Choroid plexus epithelial cell (primary cell): ENCODE results near the gene PDE5A.
A peak's percentile ranks its signal among the peaks of the same experiment; 100 is the strongest.
"Not testable (repeated sequence)": the region's sequence is repeated elsewhere in the genome, so short reads cannot be mapped to it uniquely, and the experiment has no call there.

Experiments
- DNase-seq: peaks from one replicate; pipeline ENCODE4 v3.0.0-alpha.2; 2010; ENCODE audit warnings: low read depth
- H3K4me3 ChIP-seq: 2 replicates; pipeline ENCODE4 v1.5.1; 2011; ENCODE audit warnings: low read depth, mild to moderate bottlenecking, control low read depth, low read length, moderate library complexity
- CTCF ChIP-seq: conservative IDR thresholded peaks from 2 replicates; pipeline ENCODE4 v1.5.1; 2011; ENCODE audit warnings: low read depth, mild to moderate bottlenecking, control low read depth, inconsistent platforms, low read length, moderate library complexity

The PDE5A gene

DNA sequence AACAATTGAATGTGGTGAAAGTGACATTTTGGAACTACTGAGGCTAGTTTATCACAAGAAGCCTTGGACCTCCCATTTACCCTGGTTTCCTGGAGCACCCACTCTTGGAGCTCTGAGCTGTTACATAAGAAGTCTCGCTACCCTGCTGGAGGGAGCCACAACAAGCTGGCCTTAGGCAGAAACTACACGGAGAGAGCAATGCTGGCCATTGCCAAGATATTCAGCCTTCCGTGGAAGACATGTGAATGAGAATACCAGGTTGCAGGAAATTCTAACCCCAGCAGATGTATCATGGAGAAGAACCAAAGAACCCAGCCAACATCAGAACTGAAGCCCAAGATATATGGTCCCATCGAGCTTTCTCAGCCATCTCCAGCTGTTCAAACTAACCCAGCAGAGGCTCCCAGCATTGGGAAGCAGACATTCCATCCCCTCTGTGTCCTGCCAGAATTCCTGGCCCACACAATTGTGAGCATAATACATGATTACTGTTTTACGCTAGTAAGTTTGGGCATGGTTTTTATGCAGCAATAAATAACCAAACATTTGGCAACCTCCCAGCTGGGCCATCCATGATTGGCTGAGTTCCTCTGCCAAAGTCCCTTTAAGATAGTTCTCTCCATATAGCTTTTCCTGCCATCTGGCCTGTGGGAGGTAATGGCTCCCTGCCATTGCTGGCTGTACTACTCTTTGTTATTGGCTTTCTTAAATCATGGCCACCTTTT is 17.9 kb upstream of the PDE5A start:
- DNase-seq: no peak
- no peak for TF ChIP-seq CTCF
- no peak overlapping the region for H3K4me3 ChIP-seq

GRCh38 chr4:119643306-119644042 is 14.9 kb upstream of the PDE5A start:
- no peak for TF ChIP-seq CTCF
- peak; percentile 19 for DNase-seq
- H3K4me3 ChIP-seq: no peak overlapping the region

DNA sequence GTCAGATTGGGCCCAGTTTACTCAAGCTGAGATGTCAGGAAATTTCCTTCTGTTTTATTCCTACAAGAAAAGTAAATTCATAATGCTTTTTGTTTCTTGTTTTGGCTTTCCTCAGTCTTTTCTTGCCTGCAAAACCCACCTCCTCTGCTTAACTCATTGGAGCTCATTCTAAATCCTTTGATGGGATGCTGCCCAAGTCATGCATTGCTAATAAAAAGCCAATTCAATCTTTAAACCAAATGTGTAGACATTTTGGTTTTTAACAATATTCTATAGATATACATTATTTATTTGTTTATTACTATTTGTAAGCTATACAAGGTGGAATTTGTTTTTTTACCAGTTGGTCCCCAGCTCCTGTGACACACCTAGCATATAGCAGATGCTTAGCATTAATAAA is 13.2 kb upstream of the PDE5A start:
- TF ChIP-seq CTCF: no peak
- DNase-seq: no peak
- no peak overlapping the region for H3K4me3 ChIP-seq

DNA sequence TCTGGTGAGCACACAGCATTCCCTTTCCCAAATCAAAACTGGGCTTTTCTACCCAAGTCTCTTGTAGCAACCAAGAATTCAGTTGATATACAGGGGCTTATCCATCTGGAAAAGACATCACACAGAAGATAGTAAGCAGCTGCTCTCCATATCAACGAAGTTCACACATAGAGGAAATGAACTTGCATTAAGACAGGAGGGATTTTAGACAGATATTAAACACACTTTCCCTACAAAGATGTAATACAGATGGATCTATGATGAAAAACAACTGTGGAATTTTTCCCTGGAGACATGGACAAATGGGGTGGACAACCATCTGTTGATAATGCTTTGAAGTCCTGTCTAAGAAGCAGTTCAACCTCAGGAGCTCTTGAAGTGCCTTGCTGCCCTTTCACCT is 9.8 kb upstream of the PDE5A start:
- DNase-seq: no peak
- no peak for TF ChIP-seq CTCF
- no peak overlapping the region for H3K4me3 ChIP-seq

GRCh38 chr4:119636851-119637250 is 8.2 kb upstream of the PDE5A start:
- not testable (repeated sequence) for H3K4me3 ChIP-seq, DNase-seq

- H3K4me3 ChIP-seq: no peak overlapping the region
- no peak for TF ChIP-seq CTCF
- peak; percentile 78 for DNase-seq
Observed at GRCh38 chr4:119632216-119632615, 3.6 kb upstream of the PDE5A start.

GRCh38 chr4:119629142-119629471 is 503 bp upstream of the PDE5A start:
- peak overlapping the region; percentile 85 for H3K4me3 ChIP-seq
- no peak for DNase-seq
- TF ChIP-seq CTCF: no peak
